Measurements from ENCODE around the gene XYLT1.

Gene XYLT1

GRCh38 chr16:17277981-17278381 lies 192.8 kb downstream of the XYLT1 start:
- TF ChIP-seq NFIC (IDR thresholded peaks at IDR 0.05): no peak
- no peak for TF ChIP-seq TEAD4 (IDR thresholded peaks at IDR 0.05)
- no peak for TF ChIP-seq USF1 (IDR thresholded peaks at IDR 0.05)
- no peak for TF ChIP-seq RAD21 (IDR thresholded peaks at IDR 0.05; ENCODE audit: low read depth)
- TF ChIP-seq ZBTB7A (IDR thresholded peaks at IDR 0.05; ENCODE audit: low read depth): no peak
- TF ChIP-seq, protein P1, sequence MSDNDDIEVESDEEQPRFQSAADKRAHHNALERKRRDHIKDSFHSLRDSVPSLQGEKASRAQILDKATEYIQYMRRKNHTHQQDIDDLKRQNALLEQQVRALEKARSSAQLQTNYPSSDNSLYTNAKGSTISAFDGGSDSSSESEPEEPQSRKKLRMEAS (IDR thresholded peaks at IDR 0.05): no peak
- no peak for TF ChIP-seq FOXM1 (IDR thresholded peaks at IDR 0.05; ENCODE audit: borderline replicate concordance, low read depth)
- no peak for TF ChIP-seq EP300 (IDR thresholded peaks at IDR 0.05; ENCODE audit: borderline replicate concordance)
- TF ChIP-seq REST (IDR thresholded peaks at IDR 0.05; ENCODE audit: low read depth): no peak
- no peak for TF ChIP-seq EGR1 (IDR thresholded peaks at IDR 0.05)
- TF ChIP-seq YY1 (IDR thresholded peaks at IDR 0.05; ENCODE audit: low read depth): no peak
- no peak for TF ChIP-seq CREB1 (IDR thresholded peaks at IDR 0.05; ENCODE audit: low read depth)
- TF ChIP-seq TCF12 (IDR thresholded peaks at IDR 0.05; ENCODE audit: low read depth): no peak
- TF ChIP-seq TAF1 (IDR thresholded peaks at IDR 0.05; ENCODE audit: low read depth): no peak

DNA sequence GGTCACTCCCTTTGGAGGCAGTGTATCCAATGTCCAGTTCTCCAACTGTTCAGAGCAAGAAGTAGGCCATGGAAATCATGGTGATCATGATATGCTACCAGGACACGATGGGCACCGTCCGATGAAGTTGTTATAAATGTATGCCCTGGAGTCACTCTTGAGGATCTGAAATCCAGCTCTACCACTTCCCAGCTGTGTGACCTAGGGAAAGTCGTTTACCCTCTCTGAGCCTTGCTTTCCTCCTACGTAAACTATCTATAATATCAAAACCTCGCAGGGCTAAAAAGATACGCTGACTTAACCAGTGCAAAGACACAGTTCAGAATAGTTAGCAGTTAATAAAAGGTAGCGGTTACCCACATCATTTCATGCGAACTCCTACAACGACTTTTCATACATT lies 194.2 kb downstream of the XYLT1 start:
- no peak for TF ChIP-seq RAD21 (IDR thresholded peaks at IDR 0.05; ENCODE audit: low read depth)
- no peak for TF ChIP-seq ZBTB7A (IDR thresholded peaks at IDR 0.05; ENCODE audit: low read depth)
- TF ChIP-seq EGR1 (IDR thresholded peaks at IDR 0.05): no peak
- no peak for TF ChIP-seq TCF12 (IDR thresholded peaks at IDR 0.05; ENCODE audit: low read depth)
- no peak for TF ChIP-seq TEAD4 (IDR thresholded peaks at IDR 0.05)
- no peak for TF ChIP-seq CREB1 (IDR thresholded peaks at IDR 0.05; ENCODE audit: low read depth)

DNA sequence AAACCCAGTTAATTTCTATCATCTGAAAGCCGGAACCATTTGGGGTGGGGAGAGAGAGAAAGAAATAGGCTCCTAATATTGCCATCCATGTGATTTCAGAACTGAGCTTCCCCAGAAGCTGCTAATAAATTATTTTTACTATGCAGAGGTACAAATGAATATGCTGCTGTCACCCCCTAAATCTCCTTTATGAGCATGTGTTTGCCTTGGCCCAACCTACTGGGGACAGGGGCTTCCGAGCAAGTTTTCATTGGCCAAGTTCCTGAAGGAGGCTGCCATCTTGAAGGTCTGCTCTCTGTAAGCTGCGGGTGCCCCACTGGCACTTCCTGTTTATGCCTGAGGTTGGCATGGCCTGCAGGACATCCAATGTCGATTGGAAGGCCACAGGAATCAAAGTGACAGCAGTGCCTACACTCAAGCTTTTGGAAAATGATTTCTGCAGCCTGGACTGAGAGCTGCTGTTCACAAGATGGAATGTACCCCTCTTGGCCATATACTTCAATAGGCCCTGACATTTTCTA lies 194.7 kb downstream of the XYLT1 start:
- TF ChIP-seq CREB1 (IDR thresholded peaks at IDR 0.05; ENCODE audit: low read depth) (no peak), REST (IDR thresholded peaks at IDR 0.05; ENCODE audit: low read depth) (no peak), USF1 (IDR thresholded peaks at IDR 0.05) (no peak), TAF1 (IDR thresholded peaks at IDR 0.05; ENCODE audit: low read depth) (no peak), YY1 (IDR thresholded peaks at IDR 0.05; ENCODE audit: low read depth) (no peak), CEBPB (IDR thresholded peaks at IDR 0.05) (no peak)
- TF ChIP-seq, protein P1 (IDR thresholded peaks at IDR 0.05): no peak

GRCh38 chr16:17275076-17276009 lies 195.4 kb downstream of the XYLT1 start:
- TF ChIP-seq RAD21 (IDR thresholded peaks at IDR 0.05; ENCODE audit: low read depth) (no peak), NFIC (IDR thresholded peaks at IDR 0.05) (no peak), USF1 (IDR thresholded peaks at IDR 0.05) (no peak)

DNA sequence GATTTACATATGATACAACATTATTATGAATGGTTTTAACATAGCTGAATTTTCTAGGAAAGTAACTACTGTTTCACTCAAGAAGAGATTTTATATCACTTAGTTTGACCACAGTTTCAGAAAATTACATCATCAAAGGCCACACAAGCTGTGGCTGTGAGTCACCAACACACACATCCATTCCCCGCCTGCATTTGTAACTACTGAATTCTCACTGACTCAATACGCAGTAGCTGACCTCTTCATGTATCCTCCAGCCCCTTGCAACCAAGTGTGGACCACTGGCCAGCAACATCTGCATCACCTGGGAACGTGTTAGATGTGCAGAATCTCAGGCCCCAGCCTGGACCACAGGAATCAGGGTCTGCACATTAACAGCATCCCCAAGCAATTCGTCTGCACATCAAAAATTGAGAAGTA lies 197.6 kb downstream of the XYLT1 start:
- TF ChIP-seq TEAD4 (IDR thresholded peaks at IDR 0.05) (no peak), TAF1 (IDR thresholded peaks at IDR 0.05; ENCODE audit: low read depth) (no peak), NFIC (IDR thresholded peaks at IDR 0.05) (no peak), REST (IDR thresholded peaks at IDR 0.05; ENCODE audit: low read depth) (no peak), YY1 (IDR thresholded peaks at IDR 0.05; ENCODE audit: low read depth) (no peak), TCF12 (IDR thresholded peaks at IDR 0.05; ENCODE audit: low read depth) (no peak), CREB1 (IDR thresholded peaks at IDR 0.05; ENCODE audit: low read depth) (no peak), EP300 (IDR thresholded peaks at IDR 0.05; ENCODE audit: borderline replicate concordance) (no peak)

All from Ishikawa (cell line).